H1 (cell line): ENCODE results near the gene PCP4.

Experiments
- ATF3 ChIP-seq: IDR thresholded peaks from 2 replicates; pipeline ENCODE4 v1.6.1; 2011; ENCODE audit warnings: low read depth, mild to moderate bottlenecking, low read length; ENCODE audit not compliant: insufficient read depth
- CTCF ChIP-seq, 3 experiments: IDR thresholded peaks; 1 replicate in 2 of 3; 2 replicates in 1 of 3; pipeline versions ENCODE4 v1.5.1 to v1.6.1; 2011; ENCODE audit warnings: low read length in 3 of 3, mild to moderate bottlenecking in 3 of 3, inconsistent platforms in 2 of 3, low read depth in 1 of 3, moderate library complexity in 1 of 3; ENCODE audit not compliant: insufficient read depth in 1 of 3; ENCODE audit errors: control extremely low read depth in 1 of 3
- EZH2 ChIP-seq: fragments of 200-600 bp; sonication (generic); IDR thresholded peaks from 2 replicates; pipeline ENCODE4 v1.7.1; 2012; ENCODE audit warnings: low read depth, mild to moderate bottlenecking, moderate library complexity, low read length, inconsistent platforms; ENCODE audit not compliant: severe bottlenecking
- GABPA ChIP-seq: IDR thresholded peaks from 2 replicates; pipeline ENCODE4 v1.6.1; 2011; ENCODE audit warnings: mild to moderate bottlenecking, low read length, moderate library complexity, borderline replicate concordance; ENCODE audit not compliant: insufficient read depth
- HDAC2 ChIP-seq, 2 experiments: fragments of 300-600 bp in 1 of 2; sonication (generic) in 1 of 2; IDR thresholded peaks; 2 replicates each; pipeline ENCODE4 v1.6.1; 2011 to 2012; ENCODE audit warnings: low read depth in 2 of 2, low read length in 2 of 2, mild to moderate bottlenecking in 2 of 2, moderate library complexity in 2 of 2, borderline replicate concordance in 1 of 2, inconsistent platforms in 1 of 2
- MAFK ChIP-seq: IDR thresholded peaks from 2 replicates; pipeline ENCODE4 v1.6.1; 2012; ENCODE audit warnings: low read depth, mild to moderate bottlenecking, improper control_type of control experiment, low read length
- NRF1 ChIP-seq: IDR thresholded peaks from 2 replicates; pipeline ENCODE4 v1.6.1; 2011; ENCODE audit warnings: mild to moderate bottlenecking, low read depth, low read length, improper control_type of control experiment
- POLR2A ChIP-seq, 2 experiments: IDR thresholded peaks; 1 replicate in 1 of 2; 2 replicates in 1 of 2; pipeline ENCODE4 v1.6.1; 2011; ENCODE audit warnings: low read depth in 2 of 2, low read length in 2 of 2, mild to moderate bottlenecking in 2 of 2; ENCODE audit errors: control extremely low read depth in 1 of 2
- SIN3A ChIP-seq, 2 experiments: IDR thresholded peaks in 1 of 2; conservative IDR thresholded peaks in 1 of 2; 2 replicates each; pipeline ENCODE4 v1.6.1; 2011 to 2012; ENCODE audit warnings: low read length in 2 of 2, improper control_type of control experiment in 1 of 2, low read depth in 1 of 2, mild to moderate bottlenecking in 1 of 2
- SP4 ChIP-seq: IDR thresholded peaks from 2 replicates; pipeline ENCODE4 v1.6.1; 2012; ENCODE audit warnings: low read length, inconsistent platforms
- TEAD4 ChIP-seq: IDR thresholded peaks from 2 replicates; pipeline ENCODE4 v1.6.1; 2012; ENCODE audit warnings: low read depth, low read length, inconsistent platforms, mixed read lengths

- no peak for TF ChIP-seq GABPA
- TF ChIP-seq SIN3A (conservative IDR thresholded peaks at IDR 0.05 in 1 of 2, IDR thresholded peaks at IDR 0.05 in 1 of 2; ENCODE audit: low read depth in 1 of 2, low read length in 2 of 2), result no peak
- no peak for TF ChIP-seq MAFK
- TF ChIP-seq HDAC2 (IDR thresholded peaks at IDR 0.05; ENCODE audit: borderline replicate concordance in 1 of 2, low read depth in 2 of 2, low read length in 2 of 2), result no peak
- TF ChIP-seq NRF1, result no peak
- TF ChIP-seq ATF3, result no peak
- TF ChIP-seq SP4, result no peak
- no peak for TF ChIP-seq EZH2
- TF ChIP-seq CTCF (IDR thresholded peaks at IDR 0.05; ENCODE audit: control extremely low read depth in 1 of 3, insufficient read depth in 1 of 3, low read depth in 1 of 3, low read length in 3 of 3), result no peak
- no peak for TF ChIP-seq POLR2A (IDR thresholded peaks at IDR 0.05; ENCODE audit: control extremely low read depth in 1 of 2, low read depth in 2 of 2, low read length in 2 of 2)
- TF ChIP-seq TEAD4, result no peak
These were observed 19.4 kb upstream of the PCP4 start for GRCh38 chr21:39847877-39848276.
